Measurements from ENCODE around the gene NRG3.

The NRG3 gene

GRCh38 chr10:81882011-81882410 lies 7.0 kb downstream of the NRG3 start:
- DNase-seq (ENCODE audit: low read depth in 4 of 4, low spot score in 1 of 4): no peak

GRCh38 chr10:81884856-81885255 lies 9.9 kb downstream of the NRG3 start:
- DNase-seq (ENCODE audit: low read depth in 4 of 4, low spot score in 1 of 4): no peak

- DNase-seq (ENCODE audit: low read depth in 4 of 4, low spot score in 1 of 4): no peak
Measured at GRCh38 chr10:81885491-81885890, 10.5 kb downstream of the NRG3 start.

GRCh38 chr10:81886939-81887338 lies 11.9 kb downstream of the NRG3 start:
- no peak for DNase-seq (ENCODE audit: low read depth in 4 of 4, low spot score in 1 of 4)

GRCh38 chr10:81889181-81889769 lies 14.3 kb downstream of the NRG3 start:
- DNase-seq (ENCODE audit: low read depth in 4 of 4, low spot score in 1 of 4): no peak

GRCh38 chr10:81894616-81895015 lies 19.6 kb downstream of the NRG3 start:
- DNase-seq (ENCODE audit: low read depth in 4 of 4, low spot score in 1 of 4): no peak

- DNase-seq (ENCODE audit: low read depth in 4 of 4, low spot score in 1 of 4): no peak
Measured at GRCh38 chr10:81898518-81898917, 23.5 kb downstream of the NRG3 start.

GRCh38 chr10:81900989-81901388 lies 26.0 kb downstream of the NRG3 start:
- DNase-seq (ENCODE audit: low read depth in 4 of 4, low spot score in 1 of 4): no peak

- DNase-seq (ENCODE audit: low read depth in 4 of 4, low spot score in 1 of 4): no peak
Measured at GRCh38 chr10:81903472-81903871, 28.5 kb downstream of the NRG3 start.

- DNase-seq (ENCODE audit: low read depth in 4 of 4, low spot score in 1 of 4): no peak
Measured at GRCh38 chr10:81905161-81905560, 30.2 kb downstream of the NRG3 start.

- DNase-seq (ENCODE audit: low read depth in 4 of 4, low spot score in 1 of 4): no peak
Measured at GRCh38 chr10:81909453-81909852, 34.5 kb downstream of the NRG3 start.

GRCh38 chr10:81911328-81911727 lies 36.3 kb downstream of the NRG3 start:
- DNase-seq (ENCODE audit: low read depth in 4 of 4, low spot score in 1 of 4): no peak

GRCh38 chr10:81914736-81915503 lies 39.9 kb downstream of the NRG3 start:
- no peak for DNase-seq (ENCODE audit: low read depth in 4 of 4, low spot score in 1 of 4)

GRCh38 chr10:81915504-81915897 lies 40.5 kb downstream of the NRG3 start:
- no peak for DNase-seq (ENCODE audit: low read depth in 4 of 4, low spot score in 1 of 4)

GRCh38 chr10:81917666-81918065 lies 42.7 kb downstream of the NRG3 start:
- no peak for DNase-seq (ENCODE audit: low read depth in 4 of 4, low spot score in 1 of 4)

- no peak for DNase-seq (ENCODE audit: low read depth in 4 of 4, low spot score in 1 of 4)
Measured at GRCh38 chr10:81918766-81919165, 43.8 kb downstream of the NRG3 start.

- no peak for DNase-seq (ENCODE audit: low read depth in 4 of 4, low spot score in 1 of 4)
Measured at GRCh38 chr10:81920213-81920829, 45.3 kb downstream of the NRG3 start.

- no peak for DNase-seq (ENCODE audit: low read depth in 4 of 4, low spot score in 1 of 4)
Measured at GRCh38 chr10:81928119-81928518, 53.1 kb downstream of the NRG3 start.

- DNase-seq (ENCODE audit: low read depth in 4 of 4, low spot score in 1 of 4): no peak
Measured at GRCh38 chr10:81943583-81943982, 68.6 kb downstream of the NRG3 start.

GRCh38 chr10:81944609-81945008 lies 69.6 kb downstream of the NRG3 start:
- DNase-seq (ENCODE audit: low read depth in 4 of 4, low spot score in 1 of 4): no peak

GRCh38 chr10:81949283-81949682 lies 74.3 kb downstream of the NRG3 start:
- DNase-seq (ENCODE audit: low read depth in 4 of 4, low spot score in 1 of 4): no peak

GRCh38 chr10:81950358-81950757 lies 75.4 kb downstream of the NRG3 start:
- no peak for DNase-seq (ENCODE audit: low read depth in 4 of 4, low spot score in 1 of 4)

- DNase-seq (ENCODE audit: low read depth in 4 of 4, low spot score in 1 of 4): no peak
Measured at GRCh38 chr10:81953420-81953819, 78.4 kb downstream of the NRG3 start.

All from stimulated activated CD4-positive, alpha-beta T cell treated with anti-CD3 and anti-CD28 coated beads, Interleukin-1b, Interleukin-23, amount 100 ng/mL, for 24 hours (primary cell).